Transverse colon (tissue), 1 donor: ENCODE results near the gene DNAAF5.

Experiments
- EP300 ChIP-seq: sonication (generic); formaldehyde crosslinking; IDR thresholded peaks from one replicate; pipeline ENCODE4 v1.6.1; 2017; ENCODE audit warnings: antibody characterized with exemption, low read depth
- POLR2A ChIP-seq: fragments of 450-650 bp; IDR thresholded peaks from one replicate; pipeline ENCODE4 v1.6.1; 2016; ENCODE audit warnings: antibody characterized with exemption, mild to moderate bottlenecking, moderate library complexity

GRCh38 chr7:713488-714230 is 12.8 kb upstream of the DNAAF5 start:
- TF ChIP-seq POLR2A (no peak), EP300 (no peak)
